ENCODE results near the gene LEPR.

The LEPR gene

DNA sequence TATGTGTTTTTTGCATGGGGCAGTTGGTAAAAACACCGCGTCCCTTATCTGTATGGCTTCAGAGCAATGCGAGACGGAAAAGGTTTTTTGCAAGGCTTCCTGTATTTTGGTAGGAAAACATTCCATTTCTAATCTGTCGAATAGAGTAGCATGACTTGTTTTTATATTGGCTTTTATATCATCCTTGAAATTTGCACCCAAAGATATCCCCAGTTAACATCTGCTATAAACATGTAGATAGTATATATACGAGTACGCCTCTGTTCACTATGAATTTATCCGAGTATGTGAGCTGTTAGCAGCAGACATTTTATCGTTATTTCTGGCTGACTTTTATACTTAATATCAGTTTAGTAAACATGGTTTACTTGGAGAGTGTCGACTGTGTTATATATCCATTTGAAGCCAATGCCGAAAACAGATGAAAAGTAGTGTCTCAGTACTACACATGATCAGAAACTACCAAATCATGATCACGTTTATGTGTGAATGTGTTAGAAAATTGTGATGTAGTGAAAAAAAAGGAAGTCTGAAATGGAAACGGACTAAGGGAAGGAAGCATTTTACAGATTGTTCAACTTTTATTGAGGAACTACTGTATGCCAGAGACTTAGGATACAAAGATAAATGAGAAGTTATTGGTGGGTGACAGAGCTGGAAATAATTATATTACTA is 1.0 kb downstream of the LEPR start:
- H3K9me3 Mint-ChIP-seq, result no peaks in the 10 kb centered on the region
- DNase-seq, result no peak
- CTCF ChIA-PET, result no interaction called here

DNA sequence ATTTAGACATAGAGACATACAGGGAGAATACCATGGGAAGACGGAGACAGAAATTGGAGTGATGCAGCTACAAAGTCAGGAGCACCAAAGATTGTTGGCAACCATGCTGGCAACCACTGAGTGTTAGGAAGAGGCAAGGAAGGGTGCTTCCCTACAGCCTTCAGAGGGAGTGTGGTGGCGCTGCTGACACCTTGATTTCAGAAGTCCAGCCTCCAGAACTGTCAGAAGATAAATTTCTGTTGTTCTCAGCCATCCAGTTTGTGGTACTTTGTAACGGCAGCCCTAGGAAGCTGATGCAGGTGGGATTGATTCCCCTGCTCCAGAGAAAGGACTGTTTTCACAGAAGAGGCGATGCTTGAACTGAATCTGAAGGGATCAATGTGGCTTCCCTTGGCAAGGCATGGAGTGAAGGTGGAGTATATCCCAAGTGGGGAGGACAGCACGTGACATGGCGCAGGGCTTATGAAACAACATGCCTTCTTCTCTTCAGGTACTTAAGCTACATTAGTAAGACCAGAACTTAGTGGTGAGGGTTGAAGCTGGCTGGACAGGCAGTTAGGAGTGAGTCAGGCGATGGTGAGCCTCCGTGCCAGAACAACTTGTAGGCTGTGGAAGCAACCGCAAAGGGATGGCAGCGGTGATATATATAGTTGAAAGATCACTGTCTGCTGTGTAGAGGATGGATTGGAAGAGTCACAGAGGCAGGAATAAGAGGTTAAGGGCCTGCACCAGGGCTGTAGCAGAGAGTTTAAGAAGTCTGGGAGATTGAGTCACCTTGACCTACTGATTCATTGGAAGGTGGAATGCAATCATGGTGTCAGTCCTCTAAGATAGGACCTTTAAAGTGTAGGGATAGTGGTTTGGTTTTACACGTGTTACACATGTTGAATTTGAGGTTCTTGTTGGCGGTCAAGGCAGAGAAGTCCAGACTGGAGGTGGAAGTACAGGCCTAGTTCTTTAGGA is 2.1 kb downstream of the LEPR start:
- H3K9me3 Mint-ChIP-seq, result no peaks in the 10 kb centered on the region
- H3K4me1 Mint-ChIP-seq, result peaks cover 25% of the 10 kb centered on the region
- peaks cover 24% of the 10 kb centered on the region for H3K36me3 Mint-ChIP-seq
- no peak overlapping the region for H3K4me3 Mint-ChIP-seq
- H3K27me3 Mint-ChIP-seq, result peaks cover 4% of the 10 kb centered on the region
- no peak overlapping the region for H3K27ac Mint-ChIP-seq
- no peak for DNase-seq
- CTCF ChIA-PET, result interaction anchor here (1.3 kb wide), 1 partner anchor 187 kb away, joined by 3 read pairs; no protein-coding TSS in a partner anchor

More for the DNA sequence above, 1.0 kb downstream of the LEPR start:
- no peak overlapping the region for H3K4me3 Mint-ChIP-seq
- peaks cover 28% of the 10 kb centered on the region for H3K4me1 Mint-ChIP-seq
- peaks cover 4% of the 10 kb centered on the region for H3K27me3 Mint-ChIP-seq
- H3K27ac Mint-ChIP-seq, result no peak overlapping the region
- H3K36me3 Mint-ChIP-seq, result peaks cover 22% of the 10 kb centered on the region

DNA sequence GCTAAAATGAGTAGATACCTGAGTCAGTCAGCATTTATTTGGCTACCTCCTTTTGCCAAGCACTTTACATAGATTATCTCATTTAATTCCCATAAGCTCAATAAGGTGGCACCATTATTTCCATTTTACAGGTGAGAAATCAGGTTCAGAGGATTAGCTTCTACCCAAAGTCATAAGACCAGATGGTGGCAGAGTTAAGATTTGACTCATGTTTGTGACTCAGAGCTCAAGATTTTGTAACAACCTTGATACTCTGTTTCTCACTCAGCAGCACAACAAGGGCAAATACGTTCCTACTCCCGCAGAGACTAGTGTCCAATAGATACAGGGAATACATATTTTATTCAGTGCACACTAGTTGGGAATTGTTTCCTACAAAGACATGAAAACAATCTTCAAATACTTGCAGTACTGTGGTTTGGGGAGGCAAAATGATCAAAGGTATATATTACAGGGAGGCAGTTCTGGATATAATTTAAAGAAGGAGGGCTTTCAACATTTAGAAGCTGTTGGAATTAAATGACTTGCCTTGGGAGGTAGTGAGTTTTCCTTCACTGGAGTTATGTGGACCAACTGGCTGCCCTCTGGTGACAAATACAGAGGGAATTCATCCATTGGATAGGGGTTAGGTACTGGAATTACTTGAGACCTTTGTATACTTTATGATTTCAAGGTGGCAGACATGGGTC is 3.6 kb downstream of the LEPR start:
- Mint-ChIP-seq H3K27ac (no peak overlapping the region), H3K4me3 (no peak overlapping the region), H3K4me1 (peaks cover 21% of the 10 kb centered on the region), H3K27me3 (peaks cover 4% of the 10 kb centered on the region), H3K36me3 (peaks cover 26% of the 10 kb centered on the region), H3K9me3 (no peaks in the 10 kb centered on the region)
- DNase-seq, result no peak
- CTCF ChIA-PET, result no interaction called here

DNA sequence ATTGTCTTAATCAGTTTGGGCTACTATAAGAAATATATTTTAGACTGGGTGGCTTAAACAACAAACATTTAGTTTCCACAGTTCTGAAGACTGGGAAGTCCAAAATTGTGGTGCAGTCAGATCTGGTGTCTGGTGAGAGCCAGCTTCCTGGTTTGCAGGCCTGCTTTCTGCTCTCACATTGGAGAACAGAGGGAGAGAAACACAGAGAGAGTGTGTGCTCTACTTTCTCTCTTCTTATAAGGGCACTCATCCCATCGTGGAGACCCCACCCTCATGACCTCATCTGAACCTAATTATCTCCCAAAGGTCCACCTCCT is 4.1 kb downstream of the LEPR start:
- peaks cover 4% of the 10 kb centered on the region for H3K27me3 Mint-ChIP-seq
- peaks cover 27% of the 10 kb centered on the region for H3K36me3 Mint-ChIP-seq
- CTCF ChIA-PET, result no interaction called here
- H3K4me3 Mint-ChIP-seq, result no peak overlapping the region
- no peak overlapping the region for H3K27ac Mint-ChIP-seq
- peaks cover 17% of the 10 kb centered on the region for H3K4me1 Mint-ChIP-seq
- H3K9me3 Mint-ChIP-seq, result no peaks in the 10 kb centered on the region
- no peak for DNase-seq

DNA sequence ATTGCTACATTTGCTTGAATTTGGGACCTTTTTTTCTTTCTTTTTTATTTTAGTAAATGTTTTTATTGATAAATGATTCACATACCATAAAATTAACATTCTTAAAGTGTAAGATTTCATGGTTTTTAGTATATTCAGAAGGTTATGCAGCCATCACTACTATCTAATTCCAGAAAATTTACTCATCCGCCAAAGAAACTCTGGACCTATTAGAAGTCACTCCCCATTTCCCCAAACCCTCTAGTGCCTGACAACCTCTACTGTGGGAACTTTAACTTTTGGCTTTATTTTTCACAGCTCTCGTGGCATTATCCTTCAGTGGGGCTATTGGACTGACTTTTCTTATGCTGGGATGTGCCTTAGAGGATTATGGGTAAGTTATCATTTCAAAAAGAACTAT is 4.5 kb downstream of the LEPR start:
- Mint-ChIP-seq H3K36me3 (peaks cover 29% of the 10 kb centered on the region), H3K27ac (no peak overlapping the region), H3K9me3 (no peaks in the 10 kb centered on the region), H3K27me3 (no peaks in the 10 kb centered on the region), H3K4me1 (peaks cover 15% of the 10 kb centered on the region), H3K4me3 (no peak overlapping the region)
- DNase-seq, result no peak
- CTCF ChIA-PET, result interaction anchor here (1.4 kb wide), 1 partner anchor 35 kb away, joined by 6 read pairs; no protein-coding TSS in a partner anchor

DNA sequence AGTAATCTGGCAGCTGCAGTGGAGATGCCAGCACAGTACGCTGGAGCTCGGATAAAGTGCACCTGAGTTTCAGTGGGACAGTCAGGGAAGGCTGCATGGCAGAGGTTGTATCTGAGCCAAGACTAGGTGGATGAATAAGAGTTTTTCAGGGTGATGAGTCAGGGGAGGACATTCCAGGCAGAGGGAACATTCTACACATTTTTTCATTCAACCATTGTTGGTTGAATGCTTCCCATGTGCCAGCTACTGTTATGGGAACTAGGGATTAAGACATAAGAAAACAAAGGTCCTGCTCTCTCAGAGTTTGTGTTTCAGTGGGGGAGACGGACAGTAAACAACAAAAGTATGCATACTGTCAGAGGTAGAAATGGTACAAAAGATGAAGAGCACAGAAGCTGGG is 5.2 kb downstream of the LEPR start:
- peaks cover 14% of the 10 kb centered on the region for H3K4me1 Mint-ChIP-seq
- CTCF ChIA-PET, result interaction anchor here (1.0 to 1.4 kb wide), 2 partner anchors 9 to 34 kb away, joined by 4 to 6 read pairs; no protein-coding TSS in a partner anchor
- H3K36me3 Mint-ChIP-seq, result peaks cover 30% of the 10 kb centered on the region
- H3K9me3 Mint-ChIP-seq, result no peaks in the 10 kb centered on the region
- no peak overlapping the region for H3K27ac Mint-ChIP-seq
- DNase-seq, result no peak
- H3K4me3 Mint-ChIP-seq, result no peak overlapping the region
- no peaks in the 10 kb centered on the region for H3K27me3 Mint-ChIP-seq

DNA sequence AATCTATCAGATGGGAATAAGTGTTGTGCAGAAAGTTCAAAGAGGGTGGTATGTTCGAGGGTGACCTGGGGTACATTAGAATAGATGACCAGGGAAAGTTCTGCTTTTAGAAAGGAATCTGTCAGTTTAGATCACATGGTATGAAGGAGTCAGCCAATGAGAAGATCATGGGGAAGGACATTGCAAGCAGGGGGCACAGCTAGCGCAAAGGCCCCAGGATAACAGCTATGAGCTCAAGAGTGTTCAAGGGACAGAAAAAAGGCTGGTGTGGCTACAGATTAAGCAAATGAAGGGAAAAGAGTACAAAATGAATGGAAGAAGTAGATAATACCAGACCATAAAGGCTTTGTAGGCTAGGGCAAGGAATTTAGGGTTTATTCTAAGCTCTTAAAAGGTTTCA is 8.6 kb downstream of the LEPR start:
- Mint-ChIP-seq H3K9me3 (no peaks in the 10 kb centered on the region), H3K27ac (peak overlapping the region; percentile 8), H3K4me3 (no peak overlapping the region), H3K36me3 (peaks cover 36% of the 10 kb centered on the region), H3K4me1 (peaks cover 22% of the 10 kb centered on the region), H3K27me3 (no peaks in the 10 kb centered on the region)
- no peak for DNase-seq
- CTCF ChIA-PET, result interaction anchor here (0.8 to 2.9 kb wide), 4 partner anchors 30 to 258 kb away, joined by 3 to 14 read pairs (median 4); no protein-coding TSS in a partner anchor

DNA sequence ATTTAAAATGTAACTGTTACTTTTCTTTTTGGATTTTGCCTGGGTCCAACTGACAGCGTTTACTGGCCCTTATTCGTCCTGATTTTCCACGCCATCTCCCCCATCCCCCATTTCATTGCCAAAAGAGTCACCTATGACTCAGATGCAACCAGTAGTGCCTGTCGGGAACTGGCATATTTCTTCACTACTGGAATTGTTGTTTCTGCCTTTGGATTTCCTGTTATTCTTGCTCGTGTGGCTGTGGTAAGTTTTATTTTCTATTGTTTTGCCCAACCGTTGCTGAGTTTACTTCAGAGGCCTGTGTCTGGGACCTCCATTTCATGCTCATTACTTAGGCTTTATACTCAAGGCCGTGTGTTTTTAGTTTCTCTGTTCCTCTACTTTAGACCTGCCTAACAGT is 9.3 kb downstream of the LEPR start:
- Mint-ChIP-seq H3K9me3 (no peaks in the 10 kb centered on the region), H3K27ac (no peak overlapping the region), H3K4me3 (no peak overlapping the region), H3K4me1 (peaks cover 17% of the 10 kb centered on the region), H3K27me3 (no peaks in the 10 kb centered on the region), H3K36me3 (peaks cover 32% of the 10 kb centered on the region)
- CTCF ChIA-PET, result interaction anchor here (1.2 to 2.9 kb wide), 4 partner anchors 36 to 258 kb away, joined by 3 to 17 read pairs (median 10); no protein-coding TSS in a partner anchor
- DNase-seq, result no peak

DNA sequence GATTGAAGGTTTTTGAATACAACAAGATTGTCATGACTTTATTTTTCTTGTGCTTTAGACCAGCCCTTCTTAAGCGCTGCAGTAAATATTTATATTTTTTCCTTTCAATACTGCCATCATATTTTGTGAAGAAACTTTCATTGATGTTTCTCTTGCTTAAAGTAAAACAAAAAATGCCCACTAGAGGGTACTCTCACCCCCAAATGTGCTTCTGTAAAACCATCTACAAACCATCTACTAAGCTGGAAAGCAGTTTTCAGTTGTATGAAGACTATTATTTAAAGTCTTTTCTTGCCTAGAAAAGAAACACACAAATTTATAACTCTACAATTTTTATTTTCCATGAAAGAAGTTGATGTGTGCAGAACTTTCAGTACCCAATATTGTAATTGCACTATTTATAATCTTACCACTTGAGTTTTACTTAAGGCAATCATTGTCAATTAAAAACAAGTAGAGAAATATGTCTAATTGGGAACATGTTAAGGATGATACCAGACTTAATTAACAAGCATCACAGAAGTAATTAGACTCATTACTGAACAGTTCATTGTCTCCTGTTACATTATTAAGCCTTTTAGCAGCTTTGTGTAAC is 10.7 kb downstream of the LEPR start:
- Mint-ChIP-seq H3K36me3 (peaks cover 20% of the 10 kb centered on the region), H3K4me1 (peaks cover 17% of the 10 kb centered on the region), H3K4me3 (no peak overlapping the region), H3K27me3 (no peaks in the 10 kb centered on the region), H3K27ac (no peak overlapping the region), H3K9me3 (no peaks in the 10 kb centered on the region)
- CTCF ChIA-PET, result interaction anchor here (0.6 to 2.9 kb wide), 5 partner anchors 18 to 256 kb away, joined by 3 to 17 read pairs (median 14); no protein-coding TSS in a partner anchor
- DNase-seq, result no peak

DNA sequence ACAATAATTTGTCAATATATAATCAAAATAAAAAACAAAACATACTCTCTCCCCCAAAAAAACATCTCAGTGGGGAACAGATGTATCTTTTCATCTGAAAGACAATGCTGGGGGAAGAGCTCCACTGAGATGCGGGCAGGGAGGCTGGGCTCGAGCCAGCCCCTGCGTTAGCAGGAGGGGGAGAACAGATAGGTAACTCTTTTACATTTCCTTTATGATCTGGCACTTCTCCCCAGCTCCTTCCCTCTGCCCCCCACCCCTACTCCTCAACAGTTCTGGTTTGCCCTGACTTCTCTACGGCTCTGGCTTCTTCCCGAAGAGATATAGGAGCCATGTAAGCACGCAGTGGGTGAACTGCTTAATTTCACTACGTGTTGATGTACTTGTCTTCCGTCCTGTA is 12.4 kb downstream of the LEPR start:
- H3K36me3 Mint-ChIP-seq, result peaks cover 15% of the 10 kb centered on the region
- no peaks in the 10 kb centered on the region for H3K27me3 Mint-ChIP-seq
- peaks cover 19% of the 10 kb centered on the region for H3K4me1 Mint-ChIP-seq
- no peak overlapping the region for H3K27ac Mint-ChIP-seq
- no peak for DNase-seq
- CTCF ChIA-PET, result no interaction called here
- no peaks in the 10 kb centered on the region for H3K9me3 Mint-ChIP-seq
- H3K4me3 Mint-ChIP-seq, result no peak overlapping the region

DNA sequence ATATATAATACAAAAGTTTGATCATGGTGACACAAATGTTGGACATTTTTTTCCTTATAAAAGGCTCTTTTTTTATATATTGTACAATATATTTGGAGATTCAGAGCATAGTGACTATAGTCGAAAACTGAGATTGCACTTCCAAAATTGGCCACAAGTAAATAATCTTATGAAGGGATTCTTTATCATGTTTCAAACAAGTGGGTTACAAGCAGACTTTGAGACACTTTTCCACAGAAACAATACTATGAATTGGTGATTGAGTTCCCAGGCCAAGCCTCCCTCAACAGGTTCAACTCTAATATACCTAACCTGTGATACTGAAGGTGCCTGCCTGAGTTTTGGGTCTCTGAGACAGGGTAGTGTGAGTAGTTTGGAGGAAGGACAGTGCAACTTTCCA is 13.8 kb downstream of the LEPR start:
- no peaks in the 10 kb centered on the region for H3K27me3 Mint-ChIP-seq
- H3K36me3 Mint-ChIP-seq, result peaks cover 13% of the 10 kb centered on the region
- H3K4me3 Mint-ChIP-seq, result no peak overlapping the region
- H3K27ac Mint-ChIP-seq, result no peak overlapping the region
- H3K9me3 Mint-ChIP-seq, result no peaks in the 10 kb centered on the region
- CTCF ChIA-PET, result interaction anchor here (1.1 to 2.1 kb wide), 2 partner anchors 9 to 25 kb away, joined by 4 to 10 read pairs; no protein-coding TSS in a partner anchor
- peaks cover 19% of the 10 kb centered on the region for H3K4me1 Mint-ChIP-seq
- no peak for DNase-seq

DNA sequence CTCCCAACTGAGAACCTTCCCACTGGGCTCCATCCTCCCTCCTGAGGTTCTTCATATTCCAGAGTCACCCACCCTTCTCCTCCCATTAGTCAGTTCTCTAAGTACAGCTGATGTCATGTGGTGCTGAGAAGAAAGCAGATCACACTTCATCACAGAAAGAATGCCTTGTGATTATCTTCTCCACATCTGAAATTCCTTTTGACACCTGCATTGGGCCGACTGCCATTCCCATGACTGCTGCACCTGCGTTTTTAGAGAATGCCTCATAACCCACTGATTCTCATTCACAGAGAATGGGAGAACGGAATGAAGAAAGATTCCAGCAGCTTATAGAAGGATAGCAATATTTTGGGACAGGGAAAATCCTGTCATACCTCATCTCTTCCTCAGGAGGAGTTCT is 14.3 kb downstream of the LEPR start:
- Mint-ChIP-seq H3K36me3 (peaks cover 13% of the 10 kb centered on the region), H3K27me3 (no peaks in the 10 kb centered on the region), H3K4me3 (no peak overlapping the region), H3K4me1 (peaks cover 19% of the 10 kb centered on the region), H3K9me3 (no peaks in the 10 kb centered on the region), H3K27ac (no peak overlapping the region)
- CTCF ChIA-PET, result interaction anchor here (0.6 to 2.1 kb wide), 3 partner anchors 9 to 1130 kb away, joined by 3 to 10 read pairs (median 4); no protein-coding TSS in a partner anchor
- no peak for DNase-seq

DNA sequence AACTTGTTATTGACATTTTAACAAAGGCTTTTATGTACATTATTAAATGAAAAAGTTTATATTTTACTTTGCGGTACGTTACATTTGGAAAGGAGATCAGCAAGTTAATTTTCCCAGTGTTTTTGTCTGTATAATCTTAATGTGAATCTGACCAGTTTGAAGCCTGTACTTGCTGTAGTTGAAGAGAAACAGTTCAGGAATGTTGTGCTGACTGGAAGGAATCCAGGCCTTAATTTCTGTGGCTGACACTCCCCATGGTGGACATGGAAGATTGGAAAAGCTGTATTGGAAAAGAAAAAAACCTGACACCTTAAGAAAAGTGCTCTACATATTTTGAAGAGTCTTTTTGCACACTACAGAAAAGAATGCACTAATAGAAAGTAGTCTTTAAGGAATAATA is 15.5 kb downstream of the LEPR start:
- no peaks in the 10 kb centered on the region for H3K27me3 Mint-ChIP-seq
- no peak overlapping the region for H3K27ac Mint-ChIP-seq
- H3K4me1 Mint-ChIP-seq, result peaks cover 15% of the 10 kb centered on the region
- CTCF ChIA-PET, result no interaction called here
- H3K9me3 Mint-ChIP-seq, result no peaks in the 10 kb centered on the region
- no peak overlapping the region for H3K4me3 Mint-ChIP-seq
- no peak for DNase-seq
- peaks cover 7% of the 10 kb centered on the region for H3K36me3 Mint-ChIP-seq

DNA sequence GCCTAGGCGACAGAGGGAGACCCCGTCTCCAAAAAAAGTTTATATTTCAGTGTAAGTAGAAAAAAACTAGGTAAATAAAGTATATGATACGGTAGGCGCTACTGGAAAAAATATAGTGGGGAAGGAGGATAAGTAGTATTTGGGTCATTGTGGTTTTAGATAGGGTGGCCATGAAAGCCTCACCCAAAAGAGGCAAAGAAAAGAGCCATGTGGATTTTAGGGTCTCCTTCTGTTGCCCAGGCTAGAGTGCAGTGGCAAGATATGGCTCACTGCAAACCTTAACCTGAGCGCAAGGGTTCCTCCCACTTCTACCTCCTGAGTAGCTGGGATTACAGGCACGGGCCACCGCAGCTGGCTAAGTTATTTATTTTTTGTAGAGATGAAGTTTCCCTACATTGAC is 17.1 kb downstream of the LEPR start:
- Mint-ChIP-seq H3K36me3 (peaks cover 5% of the 10 kb centered on the region), H3K9me3 (no peaks in the 10 kb centered on the region), H3K27ac (no peak overlapping the region), H3K4me1 (peaks cover 5% of the 10 kb centered on the region), H3K4me3 (no peak overlapping the region), H3K27me3 (no peaks in the 10 kb centered on the region)
- CTCF ChIA-PET, result no interaction called here
- DNase-seq, result no peak

Data from activated naive CD4-positive, alpha-beta T cell treated with anti-CD3 and anti-CD28 coated beads, Interleukin-2, amount 10 ng/mL, durations not matched to agents 7 days and 5 days (primary cell).